Sigmoid colon (tissue), 4 donors: ENCODE data around the gene PCDHGB5.
"Not testable (repeated sequence)": the region's sequence is repeated elsewhere in the genome, so short reads cannot be mapped to it uniquely, and the experiment has no call there.

ENCODE experiments used
- CTCF ChIP-seq, 4 experiments: fragments of 450-650 bp in 3 of 4; fragments of 200-600 bp in 1 of 4; IDR thresholded peaks; one replicate each; pipeline ENCODE4 v1.5.1; 2016 to 2019; ENCODE audit warnings: antibody characterized with exemption in 4 of 4, mild to moderate bottlenecking in 3 of 4, moderate library complexity in 2 of 4
- EP300 ChIP-seq, 4 donors: sonication (generic); formaldehyde crosslinking; IDR thresholded peaks; one replicate each; pipeline ENCODE4 v1.6.1; 2017; ENCODE audit warnings: antibody characterized with exemption in 4 of 4
- POLR2A ChIP-seq, 2 donors: fragments of 450-650 bp; IDR thresholded peaks; one replicate each; pipeline ENCODE4 v1.6.1; 2016; ENCODE audit warnings: antibody characterized with exemption in 2 of 2, mild to moderate bottlenecking in 2 of 2, moderate library complexity in 2 of 2
- POLR2AphosphoS5 ChIP-seq, 4 donors: sonication (generic); formaldehyde crosslinking; IDR thresholded peaks; one replicate each; pipeline ENCODE4 v1.6.1; 2017; ENCODE audit warnings: antibody characterized with exemption in 4 of 4

GRCh38 chr5:141414548-141415274, 17.0 kb downstream of the PCDHGB5 start:
- TF ChIP-seq CTCF, POLR2A, POLR2AphosphoS5, EP300 (IDR thresholded peaks at IDR 0.05): not testable (repeated sequence)
